ENCODE data around the gene TPSB2.
"Not testable (repeated sequence)": the region's sequence is repeated elsewhere in the genome, so short reads cannot be mapped to it uniquely, and the experiment has no call there.

TPSB2 gene

DNA sequence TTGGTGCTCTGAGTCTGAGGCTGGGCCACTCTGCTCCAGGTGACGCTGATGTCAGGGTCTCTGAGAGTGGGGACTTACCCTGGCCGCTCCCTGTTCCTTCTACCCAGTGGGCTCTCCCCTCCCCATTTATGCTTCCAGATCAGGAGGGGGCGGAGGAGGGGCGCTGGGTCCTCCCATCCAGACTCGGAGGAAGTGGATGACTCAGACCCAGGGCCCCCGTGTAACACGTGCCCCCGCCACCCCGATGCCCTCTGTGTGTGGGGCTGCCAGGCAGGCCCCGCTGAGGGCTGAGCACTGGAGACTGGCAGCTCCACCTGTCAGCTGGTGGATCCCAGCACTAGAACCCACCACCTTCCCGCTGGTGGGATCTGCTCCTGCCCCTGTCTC lies at the start of gene TPSB2:
TPSB2 (minus strand) TSS at position 101 of the 387 bp plus-strand sequence. CDS start 233 bp downstream, outside the sequence.
- TF ChIP-seq, protein P1, sequence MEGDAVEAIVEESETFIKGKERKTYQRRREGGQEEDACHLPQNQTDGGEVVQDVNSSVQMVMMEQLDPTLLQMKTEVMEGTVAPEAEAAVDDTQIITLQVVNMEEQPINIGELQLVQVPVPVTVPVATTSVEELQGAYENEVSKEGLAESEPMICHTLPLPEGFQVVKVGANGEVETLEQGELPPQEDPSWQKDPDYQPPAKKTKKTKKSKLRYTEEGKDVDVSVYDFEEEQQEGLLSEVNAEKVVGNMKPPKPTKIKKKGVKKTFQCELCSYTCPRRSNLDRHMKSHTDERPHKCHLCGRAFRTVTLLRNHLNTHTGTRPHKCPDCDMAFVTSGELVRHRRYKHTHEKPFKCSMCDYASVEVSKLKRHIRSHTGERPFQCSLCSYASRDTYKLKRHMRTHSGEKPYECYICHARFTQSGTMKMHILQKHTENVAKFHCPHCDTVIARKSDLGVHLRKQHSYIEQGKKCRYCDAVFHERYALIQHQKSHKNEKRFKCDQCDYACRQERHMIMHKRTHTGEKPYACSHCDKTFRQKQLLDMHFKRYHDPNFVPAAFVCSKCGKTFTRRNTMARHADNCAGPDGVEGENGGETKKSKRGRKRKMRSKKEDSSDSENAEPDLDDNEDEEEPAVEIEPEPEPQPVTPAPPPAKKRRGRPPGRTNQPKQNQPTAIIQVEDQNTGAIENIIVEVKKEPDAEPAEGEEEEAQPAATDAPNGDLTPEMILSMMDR (IDR thresholded peaks at IDR 0.05) = not testable (repeated sequence)

DNA sequence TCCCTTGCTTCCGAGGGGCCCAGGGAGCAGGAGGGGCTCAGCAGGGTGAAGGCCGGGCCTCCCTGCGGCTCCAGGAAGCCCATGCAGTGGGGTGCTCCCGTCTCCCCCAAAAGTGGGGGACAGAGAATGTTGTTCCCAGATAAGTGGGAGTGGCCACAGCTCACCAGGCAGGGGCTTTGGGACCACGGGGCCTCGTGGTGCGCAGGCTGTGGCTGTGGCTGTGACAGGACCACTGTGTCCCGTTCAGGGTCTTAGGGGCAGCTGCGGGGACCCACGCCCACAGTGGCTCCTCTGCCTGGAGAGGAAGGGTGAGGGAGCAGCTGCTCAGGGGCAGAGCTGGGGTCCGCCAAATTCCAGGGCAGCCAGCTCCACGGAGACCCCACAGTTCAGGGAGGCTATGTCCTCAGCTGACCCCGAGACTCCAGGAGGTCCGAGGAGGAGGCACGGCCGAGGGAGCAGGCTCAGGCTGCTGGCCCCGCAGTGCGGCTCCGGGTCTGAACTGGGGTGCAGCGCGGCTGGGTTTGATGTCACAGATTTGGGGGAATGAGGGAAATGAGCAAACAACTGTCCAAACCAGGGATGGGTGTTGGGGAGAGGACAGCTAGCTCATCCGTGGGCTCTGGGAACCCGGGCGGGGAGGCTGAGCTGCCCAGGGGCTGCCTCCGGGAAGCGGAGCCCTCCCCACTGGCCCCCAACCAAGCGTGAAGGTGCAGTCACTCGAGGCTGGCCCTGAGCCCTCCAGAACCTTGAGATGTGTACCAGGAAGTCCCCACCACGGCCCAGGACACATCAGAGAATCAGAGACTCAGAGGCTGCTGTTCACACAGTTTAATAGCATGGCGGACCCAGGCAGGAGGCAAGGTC lies 49.3 kb upstream of the TPSB2 start:
- TF ChIP-seq, protein P1 (IDR thresholded peaks at IDR 0.05) = no peak

DNA sequence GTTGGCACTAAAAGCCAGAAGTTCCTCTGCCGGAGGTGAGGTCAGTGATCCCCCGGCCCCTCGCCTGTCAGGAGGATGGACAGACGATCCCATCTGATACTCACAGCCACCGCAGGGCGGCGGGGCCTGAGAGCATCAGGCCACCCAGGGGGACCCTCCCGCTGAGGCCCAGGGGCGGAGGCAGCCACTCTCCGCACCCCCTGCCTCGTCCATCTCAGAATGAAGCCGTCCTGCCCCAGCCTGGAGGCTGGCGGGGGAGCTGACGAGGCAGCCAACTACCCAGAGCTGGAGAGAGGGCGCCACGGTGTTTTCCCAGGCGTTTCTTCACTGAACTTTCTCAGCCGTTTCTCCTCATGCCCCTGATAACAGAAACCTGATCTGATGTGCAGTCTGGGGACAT lies 48.5 kb upstream of the TPSB2 start:
- TF ChIP-seq, protein P1 (IDR thresholded peaks at IDR 0.05) = no peak

DNA sequence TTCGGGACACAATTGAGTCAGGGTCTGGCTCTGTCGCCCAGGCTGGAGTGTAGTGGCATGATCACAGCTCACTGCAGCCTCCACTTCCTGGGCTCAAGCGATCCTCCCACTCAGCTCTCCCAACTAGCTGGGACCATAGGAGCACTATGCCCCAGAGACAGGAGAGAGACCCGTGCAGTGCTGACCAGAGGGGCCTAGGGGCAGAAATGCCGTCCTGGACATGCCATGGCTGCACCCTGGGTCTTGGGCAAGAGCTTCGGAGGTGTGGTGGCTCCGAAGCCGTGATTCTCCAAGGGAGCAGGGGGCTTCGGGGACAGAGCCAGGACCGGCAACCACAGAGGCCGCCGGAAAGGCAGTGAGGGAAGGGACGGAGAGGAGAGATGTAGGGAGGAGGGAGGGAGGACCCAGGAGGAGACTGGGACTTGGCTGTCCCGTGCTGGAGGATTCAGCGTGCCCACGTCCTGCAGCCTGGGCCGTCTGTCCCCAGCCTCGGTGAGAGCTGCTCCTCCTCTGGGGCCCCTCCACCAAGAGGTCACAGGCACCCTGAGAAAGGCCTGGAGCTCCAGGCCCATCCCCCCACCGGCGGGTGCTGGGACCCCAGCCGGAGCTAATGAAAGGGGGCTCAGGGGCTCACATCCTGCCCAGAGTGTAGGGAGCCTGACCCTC lies 47.8 kb upstream of the TPSB2 start:
- TF ChIP-seq, protein P1 (IDR thresholded peaks at IDR 0.05) = no peak

DNA sequence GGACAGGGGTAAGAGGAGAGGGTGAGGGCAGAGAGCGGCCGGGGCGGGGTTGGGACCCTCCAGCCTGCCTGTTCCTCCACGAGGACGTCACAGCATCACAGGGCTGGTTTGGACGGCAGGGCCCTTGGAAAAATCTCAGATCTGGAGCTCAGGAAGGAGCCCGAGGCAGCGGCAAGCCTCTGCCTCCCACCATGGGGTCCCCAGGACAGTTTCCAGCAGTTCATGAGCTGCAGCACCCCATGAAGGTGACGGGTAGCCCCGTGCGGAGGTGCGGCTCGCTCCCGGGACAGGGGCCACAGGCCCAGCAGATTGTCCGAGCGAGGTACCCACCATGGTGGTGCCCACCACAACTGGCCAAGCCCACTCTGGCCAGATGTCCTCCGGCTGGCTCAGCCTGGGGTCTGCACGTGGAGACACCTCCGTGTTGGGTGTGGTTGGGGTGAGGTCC lies 47.2 kb upstream of the TPSB2 start:
- TF ChIP-seq, protein P1 (IDR thresholded peaks at IDR 0.05) = no peak

DNA sequence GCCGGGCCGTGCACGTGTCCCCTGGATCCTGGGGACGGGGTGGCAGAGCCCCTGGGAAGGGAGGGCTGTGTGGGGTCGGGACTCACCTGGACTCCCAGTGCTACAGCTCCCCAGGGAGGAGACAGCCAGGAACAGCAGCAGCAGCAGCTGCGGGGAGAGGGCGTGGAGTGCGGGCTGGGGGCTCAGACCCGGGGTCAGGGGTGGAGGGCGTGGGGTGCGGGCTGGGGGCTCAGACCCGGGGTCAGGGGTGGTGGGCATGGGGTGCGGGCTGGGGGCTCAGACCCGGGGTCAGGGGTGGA lies 46.5 kb upstream of the TPSB2 start:
- TF ChIP-seq, protein P1 (IDR thresholded peaks at IDR 0.05) = no peak

DNA sequence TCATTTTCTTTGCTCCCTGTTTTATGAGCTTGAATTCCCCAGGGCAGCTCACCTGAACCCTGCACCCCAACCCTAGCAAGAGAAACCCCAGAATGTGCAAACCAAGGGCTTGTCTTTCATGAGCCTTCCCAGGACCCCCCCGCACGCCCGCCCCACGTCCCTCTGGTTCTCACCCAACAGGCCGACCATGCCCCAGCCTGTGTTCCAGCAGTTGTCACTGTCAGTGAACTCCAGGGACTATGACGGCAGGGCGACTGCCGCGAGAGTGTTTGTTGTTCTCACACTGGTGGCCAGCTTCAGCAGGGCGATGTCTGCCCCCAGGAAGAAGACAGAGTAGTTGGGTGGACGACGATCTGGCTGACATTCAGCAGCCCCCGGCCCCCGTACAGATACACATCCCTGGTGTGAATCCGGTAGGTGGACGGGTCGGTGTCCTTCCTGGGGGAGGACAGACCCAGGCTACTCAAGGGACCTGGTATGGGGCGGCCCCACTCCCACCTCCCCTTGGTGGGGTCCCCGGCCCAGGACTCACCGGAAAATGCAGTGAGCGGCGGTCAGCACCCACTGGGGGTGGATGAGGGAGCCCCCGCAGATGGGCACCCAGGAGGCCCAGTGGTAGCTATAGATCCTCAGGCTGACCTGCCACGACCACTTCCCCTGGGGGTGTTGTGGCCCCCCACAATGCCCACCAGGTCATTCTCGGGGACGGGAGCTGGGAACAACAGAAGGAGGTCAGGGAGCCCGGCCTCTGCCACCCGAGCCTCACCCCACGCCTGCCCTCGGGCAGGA lies 46.0 kb upstream of the TPSB2 start:
- TF ChIP-seq, protein P1 (IDR thresholded peaks at IDR 0.05) = no peak
